HG02588 (cell line): ENCODE measurements around the gene MGARP.
"Not testable (repeated sequence)": the region's sequence is repeated elsewhere in the genome, so short reads cannot be mapped to it uniquely, and the experiment has no call there.

Experiments used
- ATAC-seq: cut with Tn5 transposase; IDR thresholded peaks from one replicate; pipeline ENCODE4 v1.9.1; 2021; ENCODE audit warnings: mild to moderate bottlenecking, moderate library complexity; ENCODE audit not compliant: unreplicated experiment

Gene MGARP

DNA sequence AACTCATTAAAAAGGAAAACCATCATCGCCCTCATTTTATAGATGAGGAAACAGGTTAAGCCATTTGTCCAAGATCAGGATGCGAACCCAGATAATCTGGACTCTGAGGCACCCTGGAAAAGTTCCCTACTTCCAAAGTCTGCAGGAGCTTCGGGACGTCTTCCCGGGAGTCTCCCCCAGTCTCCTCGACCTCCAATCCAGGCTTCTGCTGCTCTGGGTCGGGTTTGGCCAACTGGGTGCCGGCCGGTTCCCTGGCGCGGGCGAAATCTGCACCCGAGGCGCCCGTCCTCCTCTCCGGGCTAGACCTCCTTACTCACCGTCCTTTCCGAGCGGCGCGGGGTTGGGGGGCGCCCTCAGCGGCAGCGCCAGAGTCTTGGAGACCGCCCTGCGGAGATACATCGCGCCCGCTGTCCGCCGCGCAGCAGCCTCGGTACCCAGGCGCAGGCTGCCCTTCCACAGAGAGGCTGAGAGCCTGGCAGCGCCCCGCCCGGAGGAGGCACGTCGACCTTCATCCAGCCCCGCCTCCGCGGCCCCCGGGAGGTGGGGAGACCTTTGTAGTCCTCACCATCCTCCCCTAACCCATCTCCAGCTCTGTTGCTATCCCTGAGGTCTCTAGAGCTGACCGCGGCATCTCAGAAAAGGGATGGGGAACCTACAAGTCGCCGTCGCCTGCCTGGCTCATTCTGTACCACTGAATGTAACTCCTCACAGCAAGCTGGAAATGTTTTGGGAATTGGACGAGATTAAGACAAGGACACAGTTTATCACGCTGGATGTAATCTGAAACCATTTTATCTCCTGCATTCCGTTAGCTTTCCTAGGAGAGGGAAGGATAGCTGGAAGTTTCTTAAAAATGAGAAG is at the start of gene MGARP:
MGARP (minus strand) TSS at position 466 of the 861 bp plus-strand sequence; CDS start at position 399, 67 bp downstream.
- ATAC-seq, result peak; percentile 62

DNA sequence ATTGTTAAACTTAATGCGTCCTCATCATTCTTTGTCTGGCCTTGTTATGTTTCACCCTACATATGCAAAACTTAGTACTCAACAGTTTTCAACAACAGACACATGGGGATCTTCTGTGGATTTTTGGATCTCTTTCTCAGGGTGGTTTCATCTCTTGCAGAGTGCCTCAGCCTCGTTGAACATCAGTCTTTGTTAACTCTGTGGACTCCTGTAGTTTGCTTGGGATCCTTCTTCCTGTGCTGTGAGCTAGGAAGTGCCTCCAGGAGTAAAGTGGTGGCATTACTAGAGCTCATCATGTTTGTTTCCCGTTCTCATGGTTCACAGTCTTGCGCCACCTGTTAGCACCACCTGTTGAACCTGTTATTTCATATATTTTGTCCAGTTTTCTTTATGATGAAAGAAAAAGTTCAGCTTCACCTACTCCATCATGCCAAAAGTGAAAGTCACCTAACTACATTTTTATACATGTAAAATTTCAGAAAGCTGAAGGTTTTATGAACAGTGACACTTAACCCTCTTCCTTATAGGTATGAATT is 49.7 kb upstream of the MGARP start:
- ATAC-seq, result no peak

DNA sequence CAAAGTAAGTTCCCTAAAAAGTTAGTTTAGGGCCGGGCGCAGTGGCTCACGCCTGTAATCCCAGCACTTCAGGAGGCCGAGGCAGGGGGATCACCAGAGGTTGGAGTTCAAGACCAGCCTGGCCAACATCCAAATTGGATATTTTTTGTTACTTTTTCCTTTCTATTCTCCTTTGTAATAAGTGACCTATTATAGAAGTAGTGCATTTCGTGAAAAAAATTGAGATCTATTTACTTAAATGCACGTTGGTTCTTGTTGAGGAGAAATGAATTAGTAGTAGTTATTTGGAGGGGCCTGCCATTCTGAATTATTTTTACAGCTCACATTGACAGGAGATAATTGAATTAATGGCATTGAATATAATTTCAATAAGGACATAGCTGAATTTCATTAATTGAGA is 44.6 kb upstream of the MGARP start:
- no peak for ATAC-seq

- ATAC-seq, result not testable (repeated sequence)
Measured at GRCh38 chr4:139322541-139322940, 42.5 kb upstream of the MGARP start.

GRCh38 chr4:139322070-139322469 is 42.0 kb upstream of the MGARP start:
- not testable (repeated sequence) for ATAC-seq

DNA sequence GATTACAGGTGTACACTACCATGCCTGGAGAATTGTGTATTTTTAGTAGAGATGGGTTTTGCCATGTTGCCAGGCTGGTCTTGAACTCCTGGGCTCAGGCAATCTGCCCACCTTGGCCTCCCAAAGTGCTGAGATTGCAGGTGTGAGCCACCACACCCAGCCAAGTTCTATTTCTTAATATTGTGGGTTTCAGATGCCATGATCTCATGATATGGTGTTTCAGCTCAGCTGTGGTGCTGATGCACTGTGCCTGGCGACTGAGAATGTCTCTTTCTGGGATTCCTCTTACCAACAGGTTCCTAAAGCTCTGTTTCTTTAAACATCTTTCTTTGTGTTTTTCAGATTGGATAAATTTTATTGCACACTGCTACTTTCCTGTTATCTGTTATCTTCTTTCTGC is 39.5 kb upstream of the MGARP start:
- ATAC-seq, result no peak

DNA sequence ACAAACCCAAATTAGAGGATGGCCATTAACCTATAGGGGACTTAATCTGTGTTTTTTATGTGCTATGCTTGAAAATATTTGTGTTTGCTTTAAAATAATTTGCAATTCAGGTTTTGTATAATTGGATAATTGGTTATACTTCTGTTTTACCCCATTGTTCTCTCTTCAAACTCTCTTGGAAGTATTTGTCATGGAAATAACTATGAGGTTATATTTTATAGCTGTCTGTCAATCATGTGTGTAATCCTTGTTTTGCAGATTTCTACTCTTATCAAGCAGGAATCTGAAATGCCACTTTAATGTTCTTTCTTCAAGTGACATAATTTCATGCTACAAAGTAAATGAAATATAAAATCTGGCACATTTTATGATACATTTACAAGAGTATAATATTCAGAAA is 37.6 kb upstream of the MGARP start:
- no peak for ATAC-seq

DNA sequence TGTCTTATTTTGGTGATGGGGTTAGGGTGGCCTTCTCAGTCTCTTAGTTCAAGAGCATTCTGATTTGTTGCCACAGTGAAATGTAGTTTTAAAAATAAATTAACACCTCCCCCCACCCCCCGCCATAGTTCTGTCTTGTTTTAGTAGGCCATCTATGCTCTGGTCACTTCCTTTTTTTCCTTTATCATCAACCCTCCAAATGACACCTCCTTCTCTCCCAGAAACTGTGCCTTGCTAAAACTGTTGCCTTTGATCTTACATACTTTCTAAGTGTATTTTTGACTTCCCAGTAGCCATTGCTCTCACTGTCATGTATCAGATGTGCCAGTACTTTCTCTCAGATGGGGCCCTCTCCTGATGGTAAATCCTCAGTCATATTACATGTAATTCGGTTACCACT is 36.7 kb upstream of the MGARP start:
- ATAC-seq, result no peak

GRCh38 chr4:139315221-139315675 is 35.2 kb upstream of the MGARP start:
- ATAC-seq, result peak; percentile 77

- ATAC-seq, result no peak
Measured at GRCh38 chr4:139314047-139314800, 34.2 kb upstream of the MGARP start.

GRCh38 chr4:139313414-139313813 is 33.4 kb upstream of the MGARP start:
- not testable (repeated sequence) for ATAC-seq

GRCh38 chr4:139312552-139313332 is 32.7 kb upstream of the MGARP start:
- no peak for ATAC-seq

DNA sequence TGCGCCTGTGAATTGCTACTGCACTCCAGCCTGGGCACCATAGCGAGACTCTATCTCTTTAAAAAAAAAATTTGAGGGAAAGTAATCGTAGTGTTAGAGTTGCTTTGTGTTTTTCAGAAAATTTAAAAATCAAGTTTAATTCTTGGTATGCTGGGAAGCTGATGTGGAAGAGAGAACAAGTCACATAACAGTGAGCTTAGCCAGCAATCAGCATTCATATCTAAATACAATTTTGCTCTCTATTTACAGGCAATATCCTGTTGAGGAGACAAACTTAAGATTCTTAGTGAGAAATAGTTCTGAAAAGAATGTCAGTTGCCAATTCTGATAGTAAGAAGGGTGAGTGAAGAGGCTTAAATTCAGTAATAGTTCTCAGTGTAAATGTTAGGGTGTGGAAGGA is 31.9 kb upstream of the MGARP start:
- no peak for ATAC-seq

GRCh38 chr4:139304920-139305319 is 24.9 kb upstream of the MGARP start:
- ATAC-seq, result no peak

DNA sequence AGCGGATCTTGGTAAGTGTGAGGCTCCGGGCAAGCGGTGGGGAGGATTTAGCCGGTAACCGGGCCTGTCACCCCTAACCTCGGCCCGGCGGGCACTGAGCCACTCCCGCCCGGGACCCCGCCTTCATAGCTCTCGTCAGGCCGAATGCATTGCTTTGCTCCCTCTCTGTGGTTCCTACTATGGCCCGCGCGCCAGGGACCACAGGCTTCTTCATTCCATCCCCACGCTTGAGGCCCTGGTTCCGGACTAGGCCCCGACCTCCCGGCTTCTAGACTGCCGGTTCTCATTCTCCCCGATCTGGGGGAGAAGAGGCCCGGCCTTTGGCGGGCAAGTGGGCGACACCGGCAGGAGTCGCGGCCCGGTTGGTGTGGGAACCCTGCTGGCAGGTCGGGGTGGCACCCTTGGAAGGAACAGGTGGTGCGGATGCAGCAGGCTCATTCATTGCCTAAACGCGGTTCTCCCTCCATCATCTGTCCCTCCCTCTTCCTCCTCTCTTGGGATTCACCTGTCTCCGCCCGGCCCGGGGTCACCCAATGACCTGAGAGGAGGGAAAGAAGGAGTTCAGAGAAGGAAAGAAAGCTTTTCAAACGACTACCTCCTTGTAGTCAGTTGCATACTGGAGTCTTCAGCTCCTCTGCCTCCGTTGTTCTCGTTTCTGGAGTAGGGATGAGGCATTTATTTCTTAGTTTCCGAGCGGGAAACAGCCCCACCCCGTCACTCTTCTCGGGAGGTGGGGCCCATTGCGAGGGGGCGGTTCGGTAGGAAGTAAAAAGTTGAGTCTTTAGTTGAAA is 22.0 kb upstream of the MGARP start, which contains the start of gene NDUFC1:
NDUFC1 (minus strand) TSS at position 657 of the 791 bp plus-strand sequence. CDS start 6,679 bp downstream, outside the sequence.
- peak; percentile 39 for ATAC-seq

DNA sequence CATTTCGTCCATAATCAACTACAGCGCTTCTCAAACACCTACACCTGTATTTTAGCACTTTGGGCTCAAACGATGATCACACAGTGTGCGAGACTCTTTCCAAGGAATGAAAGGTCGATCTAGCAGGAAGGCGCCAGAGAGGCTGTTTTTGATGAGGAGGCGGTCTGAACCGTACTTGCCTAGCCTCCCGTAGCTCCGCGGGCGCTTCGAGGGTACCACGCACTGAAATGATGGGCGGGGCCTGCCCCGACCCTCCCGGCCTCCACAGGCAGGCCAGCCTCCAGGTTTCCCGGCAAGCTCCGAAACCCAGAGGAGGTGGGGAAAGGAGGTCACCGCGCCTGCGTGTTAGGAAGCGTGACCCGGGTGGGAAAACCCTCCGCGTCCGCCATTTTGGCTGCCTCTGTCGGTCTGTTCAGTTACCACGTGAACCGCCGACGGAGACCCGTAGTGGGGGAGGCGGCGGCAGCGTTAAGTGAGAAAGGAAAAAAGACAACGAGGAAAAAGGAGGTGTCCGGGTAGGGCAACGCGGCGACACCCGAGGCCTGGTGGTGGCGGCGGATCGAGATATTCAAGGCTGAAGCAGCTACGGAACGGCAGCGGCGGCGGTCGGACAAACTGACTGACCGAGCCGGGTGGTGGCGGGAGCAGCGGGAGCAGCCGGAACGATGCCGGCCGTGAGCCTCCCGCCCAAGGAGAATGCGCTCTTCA is 21.2 kb upstream of the MGARP start, which contains the start of gene NAA15:
NAA15 (plus strand) TSS at position 393 of the 708 bp plus-strand sequence; CDS start at position 666, 273 bp downstream.
- peak; percentile 87 for ATAC-seq

- peak; percentile 3 for ATAC-seq
Measured at GRCh38 chr4:139300431-139301112, 20.5 kb upstream of the MGARP start.

DNA sequence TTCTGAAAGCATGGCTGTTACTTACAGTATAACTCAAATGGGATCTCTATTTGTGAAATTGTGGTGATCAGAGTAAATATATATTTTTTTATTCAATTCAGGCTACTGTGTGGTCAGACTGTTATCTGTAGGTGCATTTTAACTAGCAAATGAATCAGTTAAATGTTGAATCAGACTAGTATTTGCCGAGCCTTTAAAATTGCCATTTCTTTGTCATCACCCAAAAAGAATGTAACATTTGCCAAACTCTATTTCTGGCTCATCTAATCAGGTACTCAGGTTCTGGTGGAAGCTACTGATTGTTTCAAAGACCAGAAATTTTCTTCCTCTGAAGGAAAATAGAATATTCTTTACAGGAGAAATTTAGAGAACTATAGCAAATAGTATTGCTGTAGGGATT is 19.5 kb upstream of the MGARP start:
- no peak for ATAC-seq

GRCh38 chr4:139297001-139297410 is 17.0 kb upstream of the MGARP start:
- no peak for ATAC-seq
